ENCODE data around the gene TADA2B.

GRCh38 chr4:7027913-7028312 is 15.3 kb upstream of the TADA2B start:
- no peak for TF ChIP-seq CTCF (IDR thresholded peaks at IDR 0.05; ENCODE audit: low read length)
- TF ChIP-seq EZH2 (IDR thresholded peaks at IDR 0.05; ENCODE audit: borderline replicate concordance, low read length): no peak

Data from OCI-LY1 (cell line).